K562 (cell line): ENCODE data around the gene KIFAP3. TPM values are rescaled to one million over a fixed set of nuclear protein-coding genes. Genes with fewer than 3 reads are reported as not detected.

ENCODE experiments used
- CBFB ChIP-seq: sonication (generic); formaldehyde crosslinking; IDR thresholded peaks from 2 replicates; pipeline ENCODE4 v1.4.0; 2020; ENCODE audit warnings: mild to moderate bottlenecking, missing genetic modification reagents
- EWSR1 ChIP-seq: fragments of 450-650 bp; IDR thresholded peaks from 2 replicates; pipeline ENCODE4 v1.6.1; 2018; ENCODE audit warnings: borderline replicate concordance, mild to moderate bottlenecking, low read depth, moderate library complexity; ENCODE audit not compliant: partially characterized antibody
- TAF7 ChIP-seq: fragments of 450-650 bp; IDR thresholded peaks from 2 replicates; pipeline ENCODE4 v1.6.1; 2016; ENCODE audit warnings: missing genetic modification characterization, missing compliant biosample characterization
- TCF3 ChIP-seq: sonication (generic); formaldehyde crosslinking; IDR thresholded peaks from 2 replicates; pipeline ENCODE4 v1.4.0; 2020; ENCODE audit warnings: mild to moderate bottlenecking, missing genetic modification reagents
- polyA plus RNA-seq, 8 experiments: library from polyadenylated mRNA; depleted of rRNA in 4 of 8; stranded (reverse) in 5 of 8; unstranded in 3 of 8; fragments of >200 nt; fragmentation: Nextera tagmentation in 2 of 8; fragmentation: Illumina TruSeq in 1 of 8; extraction: Ambion mirVana in 2 of 8; extraction: Trizol in 1 of 8; gene quantifications; 2 replicates each; pipeline versions ENCODE4 v1.2.1 to v1.2.3, GENCODE V29; 2011 to 2014; ENCODE audit warnings: inconsistent platforms in 1 of 8, missing spikeins in 1 of 8
- total RNA-seq, 7 experiments: library from RNA; depleted of rRNA in 6 of 7; stranded (reverse); fragments of >200 nt in 6 of 7; fragmentation: Illumina TruSeq in 2 of 7; extraction: Trizol in 2 of 7; gene quantifications; 2 replicates each; pipeline versions ENCODE4 v1.2.1 to v1.2.3, GENCODE V29; 2011 to 2021; ENCODE audit warnings: low replicate concordance in 1 of 7
- TF ChIP-seq, protein P1 (sequence below): fragments of 250-450 bp; sonication (Bioruptor Pico); IDR thresholded peaks from 2 replicates; pipeline ENCODE4 v1.4.0; 2020; ENCODE audit warnings: mild to moderate bottlenecking
- TF ChIP-seq, protein P2 (sequence below): fragments of 250-450 bp; sonication (Bioruptor Pico); IDR thresholded peaks from 2 replicates; pipeline ENCODE4 v1.8.0; 2022; ENCODE audit warnings: moderate library complexity, mild to moderate bottlenecking, inconsistent platforms

The KIFAP3 gene
- total and polyA plus RNA-seq, 9 of the 15 experiments (the other 6 are each of a cell fraction or from before 2014, with no cell fraction given) = 8.8 to 17.5 (median 11.8) TPM

DNA sequence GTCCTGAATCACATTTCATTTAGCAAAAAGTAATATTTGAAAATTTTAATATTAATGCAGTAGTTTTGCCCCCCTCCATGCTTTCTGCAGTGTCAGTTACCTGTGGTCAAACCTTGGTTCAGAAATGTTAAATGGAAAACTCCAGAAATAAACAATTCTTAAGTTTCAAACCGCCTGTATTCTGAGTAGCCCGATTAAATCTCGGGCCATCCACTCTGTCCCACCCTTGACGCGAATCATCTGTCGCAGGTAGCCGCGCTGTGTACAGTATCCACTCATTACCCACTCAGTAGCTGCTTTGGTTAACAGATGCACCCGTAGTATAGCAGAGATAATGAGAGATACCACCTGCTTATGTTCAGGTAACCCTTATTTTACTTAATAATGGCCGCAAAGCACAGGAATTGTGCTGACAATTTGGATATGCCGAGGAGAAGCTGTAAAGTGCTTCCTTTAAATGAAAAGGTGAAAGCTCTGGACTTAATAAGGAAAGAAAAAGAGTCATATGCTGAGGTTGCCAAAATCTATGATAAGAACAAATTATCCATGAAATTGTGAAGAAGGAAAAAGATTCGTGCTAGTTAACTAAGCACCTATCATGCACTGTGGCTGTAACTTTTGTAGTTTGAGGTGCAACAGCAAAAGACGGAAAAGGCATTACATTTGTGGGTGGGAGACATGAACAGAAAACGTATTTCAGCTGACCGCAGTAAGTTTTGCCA, 179.9 kb downstream of the KIFAP3 start (continued):
- TF ChIP-seq, protein P1, sequence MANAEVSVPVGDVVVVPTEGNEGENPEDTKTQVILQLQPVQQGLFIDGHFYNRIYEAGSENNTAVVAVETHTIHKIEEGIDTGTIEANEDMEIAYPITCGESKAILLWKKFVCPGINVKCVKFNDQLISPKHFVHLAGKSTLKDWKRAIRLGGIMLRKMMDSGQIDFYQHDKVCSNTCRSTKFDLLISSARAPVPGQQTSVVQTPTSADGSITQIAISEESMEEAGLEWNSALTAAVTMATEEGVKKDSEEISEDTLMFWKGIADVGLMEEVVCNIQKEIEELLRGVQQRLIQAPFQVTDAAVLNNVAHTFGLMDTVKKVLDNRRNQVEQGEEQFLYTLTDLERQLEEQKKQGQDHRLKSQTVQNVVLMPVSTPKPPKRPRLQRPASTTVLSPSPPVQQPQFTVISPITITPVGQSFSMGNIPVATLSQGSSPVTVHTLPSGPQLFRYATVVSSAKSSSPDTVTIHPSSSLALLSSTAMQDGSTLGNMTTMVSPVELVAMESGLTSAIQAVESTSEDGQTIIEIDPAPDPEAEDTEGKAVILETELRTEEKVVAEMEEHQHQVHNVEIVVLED (CRISPR knock-in tag) = no peak
- TF ChIP-seq TAF7 (tag) (0 out of 2 replicates have a peak, but pooled peaks have one; percentile 14), TCF3 (CRISPR knock-in tag) (no peak), EWSR1 (no peak), CBFB (CRISPR knock-in tag) (no peak)
- TF ChIP-seq, protein P2, sequence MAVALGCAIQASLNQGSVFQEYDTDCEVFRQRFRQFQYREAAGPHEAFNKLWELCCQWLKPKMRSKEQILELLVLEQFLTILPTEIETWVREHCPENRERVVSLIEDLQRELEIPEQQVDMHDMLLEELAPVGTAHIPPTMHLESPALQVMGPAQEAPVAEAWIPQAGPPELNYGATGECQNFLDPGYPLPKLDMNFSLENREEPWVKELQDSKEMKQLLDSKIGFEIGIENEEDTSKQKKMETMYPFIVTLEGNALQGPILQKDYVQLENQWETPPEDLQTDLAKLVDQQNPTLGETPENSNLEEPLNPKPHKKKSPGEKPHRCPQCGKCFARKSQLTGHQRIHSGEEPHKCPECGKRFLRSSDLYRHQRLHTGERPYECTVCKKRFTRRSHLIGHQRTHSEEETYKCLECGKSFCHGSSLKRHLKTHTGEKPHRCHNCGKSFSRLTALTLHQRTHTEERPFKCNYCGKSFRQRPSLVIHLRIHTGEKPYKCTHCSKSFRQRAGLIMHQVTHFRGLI = 0 out of 2 replicates have a peak, but pooled peaks have one; percentile 54
